ENCODE data around the gene ZSCAN5C. TPM values are rescaled to one million over a fixed set of nuclear protein-coding genes. Genes with fewer than 3 reads are reported as not detected.

The ZSCAN5C gene
- total RNA-seq, 1 donor from 2014 or later: not detected

Other genes with a start within 250 kb of the ZSCAN5C start
- gene NLRP5, start 215.5 kb upstream of the ZSCAN5C start, total RNA-seq: not detected in 2 replicates
- gene ZNF787, start 81.0 kb upstream of the ZSCAN5C start, total RNA-seq: 16.4 and 20.5 TPM in 2 replicates
- 36.6 and 51.9 TPM in 2 replicates for gene ZNF444, start 61.0 kb upstream of the ZSCAN5C start, total RNA-seq
- gene GALP, start 26.3 kb upstream of the ZSCAN5C start, total RNA-seq: not detected in 2 replicates
- gene ZSCAN5B, start 4.5 kb upstream of the ZSCAN5C start, total RNA-seq: not detected in 2 replicates
- gene EDDM13, start 70.5 kb downstream of the ZSCAN5C start, total RNA-seq: 0.53 and 0.82 TPM in 2 replicates
- gene ZSCAN5A, start 112.6 kb downstream of the ZSCAN5C start, total RNA-seq: 4.0 and 4.1 TPM in 2 replicates
- gene ZNF582, start 191.3 kb downstream of the ZSCAN5C start, total RNA-seq: 1.2 and 4.0 TPM in 2 replicates
- gene ZNF583, start 202.1 kb downstream of the ZSCAN5C start, total RNA-seq: 1.9 and 6.4 TPM in 2 replicates

Data from glomerular endothelial cell (primary cell).